Measurements from ENCODE around the gene IL26.

DNA sequence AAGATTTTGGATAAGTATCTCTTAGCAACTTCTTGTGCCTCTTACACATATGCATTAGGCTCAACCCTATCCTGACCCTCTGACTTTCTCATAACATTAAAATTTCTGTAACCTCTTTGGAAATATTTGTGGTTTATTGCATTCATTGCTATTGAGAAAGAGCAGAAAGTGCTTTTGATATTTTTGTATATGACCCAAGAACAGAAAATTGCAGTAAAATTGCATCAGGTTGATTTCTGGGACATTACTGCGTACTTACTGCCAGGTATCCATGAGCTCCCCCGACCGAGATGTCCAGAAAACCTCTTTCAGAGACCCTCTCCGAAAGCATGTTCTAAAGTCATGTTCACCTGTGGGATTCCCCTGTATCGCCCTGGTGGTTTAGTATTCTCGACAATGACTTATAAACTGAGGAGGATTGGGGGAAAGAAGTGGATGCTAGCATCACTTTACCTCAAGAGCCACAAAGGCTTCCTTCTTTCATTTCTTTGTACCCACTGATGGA lies 42.3 kb upstream of the IL26 start:
- no peak for TF ChIP-seq POLR2A (IDR thresholded peaks at IDR 0.05)
- TF ChIP-seq, protein P1, sequence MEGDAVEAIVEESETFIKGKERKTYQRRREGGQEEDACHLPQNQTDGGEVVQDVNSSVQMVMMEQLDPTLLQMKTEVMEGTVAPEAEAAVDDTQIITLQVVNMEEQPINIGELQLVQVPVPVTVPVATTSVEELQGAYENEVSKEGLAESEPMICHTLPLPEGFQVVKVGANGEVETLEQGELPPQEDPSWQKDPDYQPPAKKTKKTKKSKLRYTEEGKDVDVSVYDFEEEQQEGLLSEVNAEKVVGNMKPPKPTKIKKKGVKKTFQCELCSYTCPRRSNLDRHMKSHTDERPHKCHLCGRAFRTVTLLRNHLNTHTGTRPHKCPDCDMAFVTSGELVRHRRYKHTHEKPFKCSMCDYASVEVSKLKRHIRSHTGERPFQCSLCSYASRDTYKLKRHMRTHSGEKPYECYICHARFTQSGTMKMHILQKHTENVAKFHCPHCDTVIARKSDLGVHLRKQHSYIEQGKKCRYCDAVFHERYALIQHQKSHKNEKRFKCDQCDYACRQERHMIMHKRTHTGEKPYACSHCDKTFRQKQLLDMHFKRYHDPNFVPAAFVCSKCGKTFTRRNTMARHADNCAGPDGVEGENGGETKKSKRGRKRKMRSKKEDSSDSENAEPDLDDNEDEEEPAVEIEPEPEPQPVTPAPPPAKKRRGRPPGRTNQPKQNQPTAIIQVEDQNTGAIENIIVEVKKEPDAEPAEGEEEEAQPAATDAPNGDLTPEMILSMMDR (IDR thresholded peaks at IDR 0.05) = no peak
